H1 (cell line): ENCODE data around the gene BET1L. TPM values are rescaled to one million over a fixed set of nuclear protein-coding genes. Genes with fewer than 3 reads are reported as not detected.

ENCODE experiments used
- CTCF ChIA-PET: fragments of 300-600 bp; sonication (Branson Sonifier 250); formaldehyde crosslinking; loops from one replicate; lab custom pipeline; 2021; ENCODE audit not compliant: partially characterized antibody; lab: Charles Lee
- POLR2A ChIA-PET: fragments of 300-600 bp; sonication (Branson Sonifier 250); formaldehyde crosslinking; loops from one replicate; lab custom pipeline; 2021; ENCODE audit warnings: inconsistent platforms; ENCODE audit not compliant: partially characterized antibody; lab: Charles Lee
- DNase-seq, 2 experiments: peaks; one replicate each; pipeline versions ENCODE4 v3.0.0 to v3.0.0-alpha.2; 2010 to 2022; ENCODE audit warnings: low spot score in 2 of 2, low read depth in 1 of 2, mixed read lengths in 1 of 2
- FAIRE-seq: peaks from 2 replicates; lab custom pipeline; 2011; peaks lifted over from hg19 to GRCh38; lab: Jason Lieb, UNC
- H2AFZ ChIP-seq: 2 replicates; pipeline ENCODE4 v1.8.1; 2012; ENCODE audit warnings: low read length, inconsistent platforms
- H2AK5ac ChIP-seq: 2 replicates; pipeline ENCODE4 v1.6.1; 2013; ENCODE audit warnings: low read depth, low read length
- H2BK120ac ChIP-seq: replicated peaks from 2 replicates; pipeline ENCODE3; 2013; ENCODE audit warnings: low read depth, low read length, inconsistent platforms
- H2BK12ac ChIP-seq: 2 replicates; pipeline ENCODE4 v1.6.1; 2013; ENCODE audit warnings: low read depth, low read length
- H2BK15ac ChIP-seq: 2 replicates; pipeline ENCODE4 v1.6.1; 2013; ENCODE audit warnings: low read length
- H2BK20ac ChIP-seq: 2 replicates; pipeline ENCODE4 v1.6.1; 2013; ENCODE audit warnings: low read length
- H2BK5ac ChIP-seq: 2 replicates; pipeline ENCODE4 v1.6.1; 2013; ENCODE audit warnings: low read depth, low read length
- H3K14ac ChIP-seq: 2 replicates; pipeline ENCODE4 v1.6.1; 2013; ENCODE audit warnings: inconsistent platforms; ENCODE audit not compliant: insufficient read length
- H3K18ac ChIP-seq: 2 replicates; pipeline ENCODE4 v1.6.1; 2013; ENCODE audit warnings: low read length; ENCODE audit errors: extremely low read depth
- H3K23ac ChIP-seq: 2 replicates; pipeline ENCODE4 v1.6.1; 2013; ENCODE audit warnings: inconsistent platforms; ENCODE audit not compliant: insufficient read length
- H3K23me2 ChIP-seq: 2 replicates; pipeline ENCODE4 v1.6.1; 2013; ENCODE audit warnings: low read depth, low read length
- H3K27ac ChIP-seq: 2 replicates; pipeline ENCODE4 v1.6.1; 2011; ENCODE audit warnings: low read depth, low read length, inconsistent platforms
- H3K27me3 ChIP-seq, 4 experiments: replicated peaks in 1 of 4; 1 replicate in 1 of 4; 2 replicates in 3 of 4; pipeline versions ENCODE4 v1.6.1 to v1.8.1; 2011 to 2013; ENCODE audit warnings: low read length in 3 of 4, mild to moderate bottlenecking in 3 of 4, inconsistent platforms in 2 of 4, mixed read lengths in 2 of 4, moderate library complexity in 1 of 4; ENCODE audit not compliant: control insufficient read depth in 3 of 4, insufficient read depth in 3 of 4; ENCODE audit errors: extremely low read depth in 1 of 4
- H3K36me3 ChIP-seq, 4 experiments: 2 replicates each; pipeline versions ENCODE4 v1.6.1 to v1.8.1; 2011 to 2013; ENCODE audit warnings: mild to moderate bottlenecking in 4 of 4, low read length in 3 of 4, moderate library complexity in 2 of 4, control low read depth in 1 of 4, inconsistent platforms in 1 of 4; ENCODE audit not compliant: insufficient read depth in 4 of 4, control insufficient read depth in 2 of 4
- H3K4ac ChIP-seq: replicated peaks from 2 replicates; pipeline ENCODE3; 2013; ENCODE audit warnings: low read length, low read depth, mixed read lengths, inconsistent platforms; ENCODE audit not compliant: insufficient read length
- H3K4me1 ChIP-seq, 4 experiments: replicated peaks in 1 of 4; 1 replicate in 1 of 4; 2 replicates in 3 of 4; pipeline versions ENCODE4 v1.6.1 to v1.8.1; 2011 to 2013; ENCODE audit warnings: low read length in 3 of 4, inconsistent platforms in 2 of 4, mixed read lengths in 1 of 4; ENCODE audit not compliant: insufficient read depth in 4 of 4, control insufficient read depth in 3 of 4
- H3K4me2 ChIP-seq, 2 experiments: 2 replicates each; pipeline versions ENCODE4 v1.6.1 to v1.8.1; 2011 to 2013; ENCODE audit warnings: low read depth in 2 of 2, low read length in 2 of 2, control low read depth in 1 of 2, inconsistent platforms in 1 of 2, mild to moderate bottlenecking in 1 of 2; ENCODE audit not compliant: insufficient read depth in 1 of 2
- H3K4me3 ChIP-seq, 4 experiments: fragments of 200-600, 300-600 bp in 1 of 4; sonication (generic), shearing (Covaris generic), sonication (Bioruptor Twin) in 1 of 4; 2 replicates each; pipeline versions ENCODE4 v1.5.1 to v1.8.1; 2011 to 2016; ENCODE audit warnings: low read length in 4 of 4, low read depth in 3 of 4, control low read depth in 2 of 4, inconsistent platforms in 2 of 4, mild to moderate bottlenecking in 2 of 4, mixed read lengths in 1 of 4, moderate library complexity in 1 of 4; ENCODE audit not compliant: insufficient read depth in 2 of 4; ENCODE audit errors: extremely low read depth in 1 of 4
- H3K56ac ChIP-seq: replicated peaks from 2 replicates; pipeline ENCODE3; 2013; ENCODE audit warnings: low read depth, mild to moderate bottlenecking, mixed read lengths, low read length, inconsistent platforms; ENCODE audit not compliant: insufficient read length
- H3K79me1 ChIP-seq: 2 replicates; pipeline ENCODE4 v1.6.1; 2013; ENCODE audit warnings: low read depth, low read length, control low read depth
- H3K79me2 ChIP-seq, 2 experiments: 2 replicates each; pipeline versions ENCODE4 v1.6.1 to v1.8.1; 2012 to 2013; ENCODE audit warnings: low read length in 2 of 2, mild to moderate bottlenecking in 2 of 2, inconsistent platforms in 1 of 2; ENCODE audit not compliant: insufficient read depth in 2 of 2, control insufficient read depth in 1 of 2
- H3K9ac ChIP-seq, 4 experiments: replicated peaks in 1 of 4; 1 replicate in 1 of 4; 2 replicates in 3 of 4; pipeline versions ENCODE4 v1.6.1 to v1.8.1; 2011 to 2013; ENCODE audit warnings: low read depth in 3 of 4, low read length in 3 of 4, control low read depth in 2 of 4, mild to moderate bottlenecking in 2 of 4, moderate library complexity in 2 of 4, inconsistent platforms in 1 of 4; ENCODE audit errors: extremely low read depth in 1 of 4
- H3K9me3 ChIP-seq, 2 experiments: 2 replicates each; pipeline versions ENCODE4 v1.6.1 to v1.8.1; 2012 to 2013; ENCODE audit warnings: mild to moderate bottlenecking in 2 of 2, moderate library complexity in 2 of 2, control low read depth in 1 of 2, inconsistent platforms in 1 of 2, low read depth in 1 of 2, low read length in 1 of 2, mixed read lengths in 1 of 2; ENCODE audit not compliant: insufficient read depth in 2 of 2
- H4K20me1 ChIP-seq, 2 experiments: replicated peaks in 1 of 2; 2 replicates each; pipeline versions ENCODE3 to v1.8.1; 2011 to 2013; ENCODE audit warnings: inconsistent platforms in 2 of 2, low read length in 2 of 2, mild to moderate bottlenecking in 1 of 2; ENCODE audit not compliant: insufficient read depth in 2 of 2, control insufficient read depth in 1 of 2
- H4K5ac ChIP-seq: 2 replicates; pipeline ENCODE4 v1.6.1; 2013; ENCODE audit warnings: low read length, low read depth, mixed read lengths, inconsistent platforms; ENCODE audit not compliant: insufficient read length
- H4K8ac ChIP-seq: 2 replicates; pipeline ENCODE4 v1.8.0; 2013; ENCODE audit warnings: mild to moderate bottlenecking, moderate library complexity, low read length, inconsistent platforms; ENCODE audit not compliant: insufficient read depth; ENCODE audit errors: extremely low read depth
- H4K91ac ChIP-seq: replicated peaks from 2 replicates; pipeline ENCODE3; 2013; ENCODE audit warnings: low read length, mixed read lengths, inconsistent platforms; ENCODE audit not compliant: insufficient read length
- ATF3 ChIP-seq: IDR thresholded peaks from 2 replicates; pipeline ENCODE4 v1.6.1; 2011; ENCODE audit warnings: low read depth, mild to moderate bottlenecking, low read length; ENCODE audit not compliant: insufficient read depth
- CREB1 ChIP-seq: IDR thresholded peaks from 2 replicates; pipeline ENCODE4 v1.6.1; 2012; ENCODE audit warnings: inconsistent platforms
- POLR2AphosphoS5 ChIP-seq: IDR thresholded peaks from 2 replicates; pipeline ENCODE4 v1.6.1; 2011; ENCODE audit warnings: low read depth, low read length
- POU5F1 ChIP-seq: IDR thresholded peaks from 2 replicates; pipeline ENCODE4 v1.6.1; 2011; ENCODE audit warnings: low read depth, mild to moderate bottlenecking, low read length, moderate library complexity
- RBBP5 ChIP-seq: IDR thresholded peaks from 2 replicates; pipeline ENCODE4 v1.7.1; 2012; ENCODE audit warnings: low read depth, mild to moderate bottlenecking, inconsistent platforms, low read length, moderate library complexity, borderline replicate concordance
- SP1 ChIP-seq: IDR thresholded peaks from 2 replicates; pipeline ENCODE4 v1.6.1; 2011; ENCODE audit warnings: low read depth, low read length
- WGBS, 2 experiments: shearing (Covaris generic) in 1 of 2; methylation state at CpG; one replicate each; pipeline versions ENCODE4 v1.1.6 to v1.1.7; 2013 to 2015; ENCODE audit warnings: low lambda C conversion rate in 2 of 2, mixed read lengths in 2 of 2, inconsistent platforms in 1 of 2, low coverage in 1 of 2, missing lambda C conversion rate in 1 of 2; ENCODE audit not compliant: insufficient replicate concordance in 2 of 2, insufficient coverage in 1 of 2, insufficient read length in 1 of 2; ENCODE audit errors: extremely low coverage in 1 of 2, missing lambda C conversion rate in 1 of 2; 5-methylcytosine and 5-hydroxymethylcytosine counted together
- polyA plus RNA-seq, 7 experiments: library from polyadenylated mRNA; depleted of rRNA in 3 of 7; stranded (reverse) in 5 of 7; unstranded in 2 of 7; fragments of >200 nt in 5 of 7; fragments of 200-250 nt in 2 of 7; gene quantifications; 1 replicate in 5 of 7; 2 replicates in 1 of 7; 4 replicates in 1 of 7; pipeline versions ENCODE4 v1.2.1 to v1.2.3, GENCODE V29; 2011 to 2013; ENCODE audit warnings: missing spikeins in 2 of 7, mixed read lengths in 2 of 7
- total RNA-seq: library from RNA; stranded (reverse); fragmentation: NEBNext Ultra II Directional; extraction: Animal tissue kit (Norgen Biotek cat#: 25700); gene quantifications from 2 replicates; pipeline ENCODE4 v1.2.1, GENCODE V29; 2021

Gene BET1L
- total and polyA plus RNA-seq, 2 of the 8 experiments (the other 6 are each of a cell fraction or from before 2014, with no cell fraction given): 40.2 to 61.9 TPM

DNA sequence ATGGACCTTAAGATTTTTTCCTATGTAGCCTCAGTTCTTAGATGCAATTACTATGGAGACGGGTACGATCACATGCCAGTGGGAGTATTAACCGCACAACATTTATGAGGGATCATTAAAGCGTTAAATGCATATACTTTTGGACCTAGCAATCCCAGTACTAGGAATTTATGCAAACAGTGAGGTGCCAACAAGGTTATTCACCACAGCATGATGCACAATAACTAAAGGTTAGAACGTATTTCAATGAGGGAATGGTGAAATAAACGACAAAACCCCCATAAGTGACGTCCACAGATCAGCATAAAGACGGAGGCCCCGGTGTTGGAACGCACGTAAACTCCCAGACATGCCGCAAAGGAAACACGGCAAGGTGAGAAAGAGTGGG, 28.4 kb upstream of the BET1L start:
- Histone ChIP-seq H4K91ac (no peak overlapping the region), H3K4me2 (peak overlapping the region; percentile 82 to 90), H3K18ac (peak overlapping the region; percentile 72; the same call in 1 of the 2 replicates), H3K56ac (peak overlapping the region; percentile 35), H2AK5ac (no peak overlapping the region), H3K14ac (no peak overlapping the region), H3K36me3 (peaks cover 0 to 8% (median 0%) of the 10 kb centered on the region in 4 experiments; a peak in 4 of 8 replicates), H2BK120ac (peak overlapping the region; percentile 33), H3K9me3 (no peaks in the 10 kb centered on the region), H2BK15ac (no peak overlapping the region), H3K4ac (peak overlapping the region; percentile 27), H4K8ac (no peak overlapping the region), H3K23ac (no peak overlapping the region), H3K4me3 (peak overlapping the region; percentile 79 to 96 (median 91)), H2AFZ (peak overlapping the region; percentile 89), H3K27ac (0 out of 2 replicates have a peak overlapping the region, but pooled peaks have one; percentile 70), H3K79me1 (peaks cover 4% of the 10 kb centered on the region; the same call in 1 of the 2 replicates), H4K5ac (no peak overlapping the region), H3K9ac (peak overlapping the region; percentile 76 to 87 (median 83)), H3K23me2 (peaks cover 14% of the 10 kb centered on the region), H2BK20ac (no peak overlapping the region), H3K4me1 (no peaks in the 10 kb centered on the region; a peak in 1 of 7 replicates), H3K79me2 (peaks cover 5 to 22% of the 10 kb centered on the region in 2 experiments), H3K27me3 (no peaks in the 10 kb centered on the region), H2BK5ac (0 out of 2 replicates have a peak overlapping the region, but pooled peaks have one; percentile 35), H2BK12ac (no peak overlapping the region), H4K20me1 (peaks cover 0 to 2% of the 10 kb centered on the region in 2 experiments)
- no peak for TF ChIP-seq RBBP5
- TF ChIP-seq SP1: no peak
- TF ChIP-seq CREB1: no peak
- no peak for TF ChIP-seq POLR2AphosphoS5
- TF ChIP-seq POU5F1: no peak
- TF ChIP-seq ATF3: no peak
- DNase-seq (no peak), FAIRE-seq (no peak)
- ChIA-PET CTCF (interaction anchor here (0.7 to 0.8 kb wide), 2 partner anchors 52 to 128 kb away, joined by 3 read pairs; no protein-coding TSS in a partner anchor), POLR2A (interaction anchor here (1.2 to 9.7 kb wide), 2 partner anchors 20 to 28 kb away, joined by 4 to 99 read pairs; partner anchors contain the start of genes BET1L and RIC8A)
- WGBS, 2 experiments: 22% methylated on average over 13 of the region's 13 CpGs; no CpG with 5 or more reads in 1 of the 2 experiments
